ENCODE results near the gene NAALADL2.
A peak's percentile ranks its signal among the peaks of the same experiment; 100 is the strongest.

Gene NAALADL2

DNA sequence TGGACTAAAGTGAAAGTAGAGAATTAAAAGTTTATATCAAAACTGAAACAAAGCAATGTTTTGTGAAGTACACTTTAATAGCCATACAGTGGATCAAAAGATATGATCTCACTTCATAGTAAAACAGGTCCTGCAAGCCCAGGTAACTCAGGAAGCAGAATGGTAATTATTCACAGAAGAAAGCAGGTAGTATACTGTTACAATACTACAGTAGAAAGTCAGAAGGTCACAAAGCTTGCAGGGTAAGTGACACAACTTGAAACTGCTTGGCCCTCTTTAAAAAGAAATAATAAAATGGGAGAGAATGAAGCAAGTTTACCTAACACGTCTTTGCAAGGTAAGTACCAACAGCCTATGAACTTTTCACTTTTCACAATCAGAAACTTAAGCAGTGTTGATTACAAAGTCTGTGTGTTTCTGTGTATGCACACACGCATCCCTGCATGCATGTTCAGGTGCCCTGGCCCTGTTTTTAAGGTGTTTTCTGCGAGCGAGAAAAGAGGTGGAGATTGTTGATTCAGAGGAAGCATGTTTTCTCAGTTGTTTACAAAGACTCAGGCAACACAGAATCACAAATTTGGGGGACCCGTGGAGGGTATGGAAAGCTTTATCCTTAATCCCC lies at the start of gene NAALADL2:
NAALADL2 (plus strand) TSS at position 221 of the 622 bp plus-strand sequence.
- DNase-seq = no peak

DNA sequence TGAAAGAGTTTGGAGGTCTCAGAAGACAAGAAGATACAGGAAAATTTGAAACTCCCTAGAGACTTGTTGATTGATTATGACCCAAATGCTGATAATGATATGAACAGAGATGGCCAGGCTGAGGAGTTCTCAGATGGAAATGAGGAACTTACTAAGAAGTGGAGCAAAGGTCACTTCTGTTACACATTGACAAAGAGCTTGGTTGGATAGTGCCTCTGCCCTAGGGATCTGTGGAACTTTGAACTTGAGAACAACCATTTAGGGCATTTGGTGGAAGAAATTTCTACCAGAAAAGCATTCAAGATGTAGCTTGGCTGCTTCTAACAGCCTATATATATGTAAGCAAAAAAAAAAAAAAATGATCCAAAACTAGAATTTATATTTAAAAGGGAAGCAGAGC lies 48.9 kb upstream of the NAALADL2 start:
- no peak for DNase-seq

DNA sequence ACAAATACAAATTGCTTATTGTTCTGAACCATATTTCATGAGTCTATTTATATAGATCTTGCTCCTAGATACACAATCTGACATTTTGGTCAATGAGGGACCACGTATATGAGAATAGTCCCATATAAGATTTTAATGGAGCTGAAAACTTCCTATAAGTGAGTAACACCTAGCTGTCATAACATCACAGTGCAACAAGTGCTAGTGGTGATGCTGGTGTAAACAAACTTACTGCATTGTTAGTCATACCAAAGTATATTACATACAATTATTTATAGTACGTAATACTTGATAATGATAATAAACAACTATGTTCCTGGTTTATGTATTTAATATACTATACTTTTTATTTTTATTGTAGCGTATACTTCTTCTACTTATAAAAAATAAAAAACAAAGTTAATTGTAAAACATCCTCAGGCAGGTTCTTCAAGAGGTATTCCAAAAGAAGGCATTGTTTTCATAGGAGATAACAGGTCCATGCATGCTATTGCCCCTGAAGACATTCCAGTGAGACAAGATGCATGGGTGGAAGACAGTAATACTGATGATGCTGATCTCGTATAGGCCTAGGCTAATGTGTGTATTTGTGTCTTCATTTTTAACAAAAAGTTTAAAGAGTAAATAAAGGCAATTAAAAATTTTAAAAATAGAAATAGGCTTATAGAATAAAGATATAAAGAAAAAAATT lies 46.8 kb upstream of the NAALADL2 start:
- no peak for DNase-seq

DNA sequence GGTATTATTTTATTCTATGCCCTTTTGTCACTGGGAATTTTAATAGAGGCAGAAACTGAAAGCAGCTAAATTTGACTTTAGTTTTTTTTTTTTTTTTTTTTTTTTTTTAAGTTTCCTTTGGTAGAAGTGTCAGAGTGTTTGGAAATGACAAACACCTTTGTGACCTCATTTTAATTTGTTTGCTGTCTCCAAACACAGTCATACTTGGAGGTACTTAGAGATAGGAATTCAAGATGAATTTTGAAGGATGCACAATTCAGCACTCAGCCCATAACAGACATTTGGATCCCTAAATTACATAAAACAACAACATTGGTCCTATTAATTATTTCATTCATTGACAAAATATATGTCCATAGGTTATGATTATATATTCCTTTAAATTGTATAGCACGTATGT lies 43.4 kb upstream of the NAALADL2 start:
- DNase-seq = no peak

DNA sequence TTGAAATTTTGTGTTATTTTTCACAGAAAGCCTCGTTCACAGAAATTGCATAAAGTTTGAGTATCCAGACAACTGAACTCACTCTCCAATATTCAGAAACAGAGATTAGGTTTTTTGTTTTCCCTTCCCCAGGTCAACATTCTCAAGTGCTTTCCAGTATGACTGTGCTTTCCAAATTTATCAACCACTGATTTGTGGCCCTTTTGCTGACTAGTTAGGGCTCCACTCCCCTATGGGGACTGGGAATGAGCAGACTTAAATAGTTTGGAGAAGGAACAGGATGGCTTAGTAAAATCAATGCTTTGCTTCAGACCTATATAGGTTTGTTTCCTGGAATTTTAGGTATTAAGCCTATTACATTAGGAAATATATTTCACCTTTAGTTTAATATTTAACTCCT lies 38.2 kb upstream of the NAALADL2 start:
- DNase-seq = no peak

DNA sequence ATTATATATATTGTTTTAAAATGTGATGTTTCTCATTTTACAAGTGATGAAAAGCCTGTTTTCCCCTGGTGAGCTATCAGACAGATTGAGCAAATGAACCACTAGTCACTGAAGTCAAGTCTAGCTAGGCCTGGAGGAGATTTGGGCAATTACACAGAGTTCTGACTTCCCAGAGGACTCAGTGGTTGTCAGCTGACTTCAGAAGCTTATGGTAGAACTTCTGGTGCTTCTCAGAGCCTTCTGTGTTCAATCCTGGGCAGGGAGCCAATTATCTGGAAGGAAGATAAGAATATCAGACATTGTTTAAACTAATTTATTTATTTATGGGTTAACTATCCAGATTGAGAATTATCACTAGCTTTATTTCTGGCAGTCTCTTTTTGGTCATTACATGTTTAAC lies 37.7 kb upstream of the NAALADL2 start:
- DNase-seq = no peak

DNA sequence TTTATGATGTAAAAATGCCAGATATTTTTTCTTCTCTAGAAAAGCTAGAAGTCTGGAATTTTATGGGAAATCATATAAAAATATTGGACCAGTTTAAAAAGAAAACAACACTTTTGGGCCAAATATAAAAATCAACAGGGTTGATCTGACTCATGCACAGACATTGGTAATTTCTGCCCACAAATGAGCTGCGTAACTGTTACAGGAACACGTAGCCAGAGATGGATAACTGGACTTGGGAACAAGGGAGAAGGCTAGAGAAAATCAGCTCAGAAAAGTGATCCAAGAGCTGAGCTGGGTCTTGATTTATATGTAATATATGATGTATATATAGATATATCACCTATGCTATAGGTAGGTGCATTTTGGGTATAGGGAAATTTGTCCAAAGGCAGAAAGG lies 36.8 kb upstream of the NAALADL2 start:
- no peak for DNase-seq

DNA sequence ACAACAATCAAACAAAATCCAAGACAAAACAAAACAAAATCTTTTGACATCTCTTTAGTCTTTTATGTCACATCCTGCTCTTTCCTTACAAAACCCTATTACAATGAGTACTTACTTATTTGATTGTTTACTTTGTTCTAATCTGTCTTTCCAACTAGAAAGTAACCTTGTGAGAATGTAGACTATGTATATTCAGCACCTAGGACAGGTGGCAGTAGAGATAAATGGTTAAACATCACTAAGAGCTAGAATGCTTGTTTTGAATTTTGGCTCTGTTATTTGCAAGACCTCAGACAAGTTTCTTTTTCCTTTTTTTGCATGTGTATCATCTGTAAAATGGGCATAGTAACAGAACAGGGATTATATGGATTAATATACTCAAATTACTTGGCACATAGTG lies 33.1 kb upstream of the NAALADL2 start:
- DNase-seq = no peak

DNA sequence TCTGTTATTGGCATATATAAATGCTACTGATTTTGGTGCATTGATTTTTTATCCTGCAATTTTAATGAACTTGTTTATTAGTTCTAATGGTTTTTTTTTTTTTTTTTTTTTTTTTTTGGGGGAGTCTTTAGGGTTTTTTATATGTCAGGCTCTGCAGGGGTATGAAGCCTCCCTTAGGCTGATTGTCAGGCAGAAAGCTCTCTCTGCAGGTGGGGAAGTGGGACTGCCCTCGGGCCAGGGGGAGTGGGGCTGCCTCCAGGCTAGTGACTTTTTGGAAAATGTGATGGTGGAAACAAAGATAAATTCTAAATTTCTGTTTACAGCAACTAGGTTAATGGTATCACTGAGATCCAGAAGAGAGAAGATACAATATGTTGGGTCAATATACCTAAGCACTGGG lies 14.4 kb upstream of the NAALADL2 start:
- DNase-seq = no peak

DNA sequence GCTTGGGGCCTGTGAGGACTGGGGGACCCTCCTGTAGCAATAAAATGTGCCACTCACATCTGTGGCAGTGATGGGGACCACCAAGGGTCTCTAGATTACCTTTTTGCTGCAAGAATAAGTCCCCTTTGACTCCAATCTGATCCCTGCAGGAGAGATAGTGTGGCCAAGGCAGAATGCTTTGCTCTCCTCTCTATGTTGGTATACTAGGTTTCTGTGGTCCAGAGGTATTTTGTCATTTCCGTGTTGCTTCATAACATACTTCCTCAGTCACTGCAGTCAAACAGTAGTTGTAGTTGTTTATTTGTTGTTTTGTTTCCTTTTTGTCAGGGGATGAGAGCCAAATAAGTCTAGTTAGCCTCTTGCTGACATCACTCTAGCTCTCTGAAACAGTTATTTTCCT lies 13.1 kb upstream of the NAALADL2 start:
- DNase-seq = no peak

DNA sequence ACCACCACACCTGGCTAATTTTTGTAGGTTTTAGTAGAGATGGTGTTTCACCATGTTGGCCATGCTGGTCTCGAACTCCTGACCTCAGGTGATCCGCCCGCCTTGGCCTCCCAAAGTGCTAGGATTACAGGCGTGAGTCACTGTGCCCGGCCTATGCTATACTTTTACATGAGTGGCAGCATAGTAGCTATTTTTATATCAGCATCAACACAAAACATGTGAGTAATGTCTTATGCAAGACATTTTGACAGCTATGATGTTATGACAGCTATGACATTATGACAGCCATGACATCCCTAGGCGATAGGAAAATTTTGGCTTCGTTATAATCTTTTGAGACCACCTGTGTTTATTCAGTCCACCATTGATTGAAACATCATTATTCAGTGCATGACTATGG lies 4.1 kb upstream of the NAALADL2 start:
- DNase-seq = no peak

DNA sequence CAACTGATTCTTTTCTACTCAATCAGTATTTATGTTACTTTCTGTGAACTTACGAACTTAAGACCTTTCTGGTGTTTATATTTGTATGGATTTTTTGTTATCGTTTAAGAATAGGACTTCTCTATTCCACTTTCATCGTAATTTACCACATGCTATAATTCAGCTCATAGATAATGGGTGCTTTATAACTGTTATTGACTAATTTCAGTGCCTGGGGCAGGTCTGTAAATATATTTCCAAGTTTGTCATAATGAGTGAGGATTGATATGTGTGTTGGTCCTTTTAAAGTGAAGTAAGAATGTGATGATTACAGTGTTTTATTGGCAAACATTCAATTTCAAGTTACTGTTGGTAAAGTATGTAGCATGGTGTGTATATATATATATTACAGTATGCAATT lies 1.8 kb upstream of the NAALADL2 start:
- DNase-seq = no peak

DNA sequence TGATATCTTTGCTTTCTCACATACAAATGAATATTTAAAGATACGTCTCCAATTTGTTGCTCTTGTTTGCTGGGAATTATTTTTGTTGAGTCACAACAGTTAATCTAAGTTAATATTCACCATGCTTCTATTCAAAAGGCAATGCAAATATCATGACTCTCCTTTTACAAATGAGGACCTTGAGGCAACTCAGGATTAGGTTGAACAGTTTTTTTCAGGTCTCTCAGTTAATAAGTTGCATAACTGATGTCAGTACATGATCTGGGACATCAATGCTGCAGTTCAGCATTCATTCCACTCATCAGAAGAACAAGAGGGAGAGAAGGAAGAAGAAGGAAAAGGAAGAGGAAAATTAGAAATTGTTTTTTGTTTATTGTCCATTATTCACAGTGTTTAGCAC lies 781 bp upstream of the NAALADL2 start:
- DNase-seq = no peak

DNA sequence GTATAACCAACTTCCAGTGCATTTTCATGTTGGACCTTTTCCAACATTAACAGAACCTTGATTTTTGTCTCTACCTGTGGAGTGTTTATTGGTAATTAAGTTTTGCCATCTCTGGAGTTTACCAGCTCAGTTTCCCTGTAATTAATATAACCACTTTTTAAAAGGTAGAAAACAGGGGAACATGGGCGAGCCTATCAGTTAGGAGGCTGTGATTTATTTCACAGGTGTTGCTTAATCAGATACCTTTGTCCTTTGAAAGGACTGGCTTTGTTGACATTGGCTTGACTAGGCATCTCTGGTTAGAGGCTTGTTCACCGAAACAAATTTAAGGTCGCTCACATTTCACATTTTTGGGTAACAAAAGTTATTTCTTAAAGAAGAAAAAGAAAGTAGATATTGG lies 622 bp downstream of the NAALADL2 start:
- no peak for DNase-seq

DNA sequence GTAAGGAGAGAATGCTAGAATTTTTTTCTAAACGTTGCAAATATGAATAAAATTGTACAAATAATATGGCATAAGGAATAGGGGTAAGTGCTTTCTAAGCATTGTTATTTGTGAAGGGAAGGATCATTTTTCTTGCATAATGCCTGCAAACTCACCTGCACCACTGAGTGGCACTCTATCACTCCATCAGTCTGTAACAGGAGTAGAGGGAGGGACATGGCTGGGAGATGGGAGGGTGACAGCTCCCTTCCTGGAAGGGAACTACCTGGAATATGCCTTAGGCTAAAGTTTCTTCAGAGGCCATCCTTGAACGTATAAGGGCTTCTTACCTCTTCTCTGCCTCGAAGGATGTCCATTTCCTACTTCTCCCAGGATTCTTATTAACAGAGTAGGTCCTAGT lies 3.0 kb downstream of the NAALADL2 start:
- DNase-seq = no peak

DNA sequence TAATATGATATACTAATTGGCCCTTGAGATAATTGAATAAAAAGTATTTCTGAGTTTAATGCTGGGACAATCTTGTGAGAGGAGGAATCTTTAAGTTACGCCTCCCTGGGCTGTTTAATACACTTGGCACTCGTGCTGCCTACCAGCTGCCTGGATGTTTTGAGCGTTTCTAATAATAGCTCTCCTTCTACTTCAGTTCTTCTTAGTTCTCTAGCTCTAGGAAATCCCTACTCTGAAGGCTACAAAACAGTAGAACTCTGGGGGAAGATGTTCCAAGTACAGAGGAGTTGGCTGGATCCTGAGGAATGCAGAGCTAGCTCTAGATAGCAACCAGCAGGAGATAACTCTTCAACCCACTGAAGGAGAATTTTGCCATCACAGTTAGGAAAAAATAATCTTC lies 3.5 kb downstream of the NAALADL2 start:
- DNase-seq = no peak

DNA sequence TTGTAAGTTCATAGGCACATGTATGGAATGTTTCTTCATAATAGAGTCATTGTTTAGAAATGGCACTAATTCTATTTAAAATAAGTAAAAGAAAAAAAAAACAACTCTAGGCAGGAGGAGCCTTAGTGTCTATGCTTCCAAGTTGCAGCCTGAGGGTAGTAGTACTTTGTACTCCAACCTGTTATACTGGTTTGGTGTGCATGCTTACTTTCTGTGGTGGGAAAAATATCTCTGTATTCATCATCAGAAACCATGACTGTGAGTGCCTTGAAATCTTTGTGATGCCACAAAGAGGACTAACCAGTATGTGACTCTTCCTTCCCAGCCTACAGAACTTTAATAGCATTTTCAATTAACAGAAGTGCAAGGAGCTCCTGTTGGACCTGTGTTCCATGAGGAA lies 4.4 kb downstream of the NAALADL2 start:
- DNase-seq = no peak

DNA sequence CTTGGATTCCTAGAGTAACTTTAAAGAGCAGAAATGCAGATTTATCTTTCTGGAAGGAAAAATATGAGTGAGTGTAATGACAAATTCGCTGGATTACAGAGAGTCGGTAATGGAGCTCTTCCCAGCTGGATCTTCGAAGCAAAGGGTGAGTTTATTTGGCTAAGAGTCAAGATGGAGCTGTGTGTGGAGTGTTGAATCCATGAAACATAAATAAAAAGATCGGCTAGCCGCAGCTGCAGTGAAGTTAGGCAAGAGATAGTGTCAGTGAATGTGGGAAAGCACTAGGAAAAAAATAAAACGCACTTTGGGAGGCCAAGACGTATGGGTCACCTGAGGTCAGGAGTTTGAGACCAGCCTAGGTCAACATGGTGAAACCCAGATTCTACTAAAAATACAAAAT lies 10.3 kb downstream of the NAALADL2 start:
- DNase-seq = no peak

DNA sequence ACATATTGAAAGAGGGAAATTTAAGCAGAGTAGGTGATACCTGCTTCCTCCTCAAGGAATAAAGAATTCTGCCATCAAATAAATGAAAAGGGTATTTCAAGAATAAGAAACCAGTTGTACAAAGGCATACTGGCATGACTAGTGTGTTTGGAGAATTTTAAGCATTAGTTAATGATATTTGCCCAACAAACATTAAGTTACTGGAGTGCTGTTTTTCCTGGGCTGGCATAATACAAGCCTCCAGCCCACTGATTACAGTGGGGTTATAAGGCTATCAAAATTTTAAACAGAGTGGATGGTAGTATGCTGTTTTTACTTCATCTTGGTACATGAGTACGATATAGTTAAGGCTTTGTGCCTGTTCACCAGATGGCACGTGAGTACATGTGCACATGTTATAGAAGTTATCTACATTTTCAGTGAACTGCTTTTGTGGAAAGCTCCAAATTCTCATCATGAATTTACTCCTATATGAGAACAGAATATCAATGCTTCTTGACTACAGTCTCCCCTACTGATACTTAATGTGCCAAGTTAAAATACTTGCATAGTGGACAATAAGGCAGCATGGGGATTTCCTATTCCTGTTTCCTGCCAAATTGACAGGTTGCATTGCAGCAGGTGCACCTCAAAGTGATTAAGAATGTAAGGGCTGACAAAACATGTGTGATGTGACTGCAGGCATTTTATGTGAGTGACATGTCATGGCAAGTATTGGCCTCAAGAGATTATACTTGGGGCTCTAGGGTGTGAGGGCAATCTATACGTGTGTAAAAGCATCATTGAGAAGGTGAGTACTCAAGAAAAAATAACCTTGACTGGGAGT lies 14.9 kb downstream of the NAALADL2 start:
- peak in 3 of 6 experiments; percentile 2 to 25 (median 3) for DNase-seq

DNA sequence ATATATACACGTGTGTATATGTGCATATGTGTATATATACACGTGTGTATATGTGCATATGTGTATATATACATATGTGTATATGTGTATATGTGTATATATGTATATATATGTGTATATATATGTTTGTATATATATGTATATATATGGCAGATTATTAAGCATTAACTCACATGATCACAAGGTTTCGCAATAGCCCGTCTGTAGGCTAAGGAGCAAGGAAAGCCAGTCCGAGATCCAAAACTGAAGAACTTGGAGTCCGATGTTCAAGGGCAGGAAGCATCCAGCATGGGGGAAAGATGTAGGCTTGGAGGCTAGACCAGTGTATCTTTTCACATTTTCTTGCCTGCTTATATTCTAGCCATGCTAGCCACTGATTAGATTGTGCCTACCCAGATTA lies 23.7 kb downstream of the NAALADL2 start:
- DNase-seq = no peak

DNA sequence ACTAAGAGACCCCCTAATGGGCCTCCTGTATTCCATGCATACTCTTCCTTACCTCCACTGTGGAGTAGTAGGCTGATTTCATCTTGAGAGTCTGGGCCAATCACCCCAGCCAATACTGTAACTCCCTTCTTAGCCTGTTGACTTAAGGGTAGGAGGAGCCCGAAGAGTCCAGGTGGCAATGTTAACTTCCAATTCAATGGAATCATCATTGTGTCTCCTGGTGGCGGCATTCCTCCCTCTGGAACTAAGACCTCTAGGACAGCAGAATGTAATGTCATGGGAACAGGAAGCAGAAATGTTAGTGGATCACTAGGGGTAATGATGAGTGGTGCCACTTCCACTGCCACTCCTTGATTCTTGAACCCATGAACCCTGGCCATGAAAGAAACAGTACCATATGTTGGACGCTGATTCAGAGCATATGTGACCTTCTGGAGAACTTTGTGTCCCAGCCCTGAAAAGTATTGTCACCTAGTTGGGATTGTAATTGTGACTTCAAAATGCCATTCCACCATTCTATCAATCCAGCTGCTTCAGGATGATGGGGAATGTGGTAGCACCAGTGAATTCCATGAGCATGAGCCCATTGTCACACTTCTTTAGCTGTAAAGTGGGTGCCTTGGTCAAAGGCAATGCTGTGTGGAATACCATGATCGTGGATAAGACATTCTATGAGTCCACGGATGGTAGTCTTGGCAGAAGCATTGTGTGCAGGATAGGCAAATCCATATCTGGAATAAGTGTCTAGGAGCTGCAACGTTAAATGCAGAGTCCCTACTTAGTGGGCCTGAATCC lies 24.9 kb downstream of the NAALADL2 start:
- DNase-seq = no peak

DNA sequence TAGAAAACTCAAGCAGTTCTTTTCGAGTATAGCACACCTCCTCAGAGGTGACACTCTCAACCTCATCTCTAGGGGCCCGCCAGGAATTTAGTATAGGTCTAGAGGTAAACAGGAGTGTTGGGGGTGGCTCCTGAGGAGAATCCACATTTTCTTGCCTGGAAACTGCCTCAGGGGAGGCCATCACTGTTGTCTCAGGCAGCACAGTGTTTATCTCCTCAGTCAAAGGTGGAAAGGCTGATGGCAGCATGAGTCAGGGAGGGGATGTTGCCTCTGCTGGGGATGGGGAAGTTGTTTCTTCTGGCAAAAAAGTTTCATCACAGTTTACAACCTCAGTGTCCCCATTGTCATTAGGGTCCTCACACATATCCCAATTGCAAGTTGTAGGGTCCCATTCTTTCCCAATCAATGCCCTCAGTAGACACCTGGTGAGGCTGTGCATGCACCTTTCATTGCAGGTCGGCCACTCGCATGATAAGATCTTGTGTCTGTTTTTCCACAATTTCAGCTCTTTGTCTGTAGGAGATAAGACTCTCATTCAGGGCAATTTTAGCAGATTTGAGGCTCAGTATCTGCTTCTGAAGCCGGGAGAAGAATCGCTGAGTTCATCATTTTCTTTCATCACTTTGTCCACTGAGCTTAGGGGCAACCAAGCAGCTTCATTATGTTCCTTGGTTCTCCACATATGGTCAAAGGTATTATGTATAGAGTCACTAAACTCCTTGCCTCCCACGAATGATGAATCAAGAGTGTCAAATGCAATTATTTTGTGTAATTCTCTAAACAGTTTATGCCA lies 25.8 kb downstream of the NAALADL2 start:
- no peak for DNase-seq
